Measurements from ENCODE around the gene ANO7. TPM values are rescaled to one million over a fixed set of nuclear protein-coding genes. Genes with fewer than 3 reads are reported as not detected.

The ANO7 gene
- total and polyA plus RNA-seq, 8 donors: 1.3 to 2.8 (median 2.1) TPM

- Histone ChIP-seq H3K9me3 (no peaks in the 10 kb centered on the region), H3K27me3 (no peaks in the 10 kb centered on the region), H3K36me3 (peaks cover 0 to 22% of the 10 kb centered on the region in 2 donors), H3K4me1 (peaks cover 8 to 22% of the 10 kb centered on the region in 2 donors), H3K27ac (peak overlapping the region; percentile 55 to 75), H3K4me3 (peak overlapping the region; percentile 91 to 98)
- intact Hi-C loops (cut with DNase I): no loop called here
- peak; percentile 4 for ATAC-seq
- TF ChIP-seq, protein P1, sequence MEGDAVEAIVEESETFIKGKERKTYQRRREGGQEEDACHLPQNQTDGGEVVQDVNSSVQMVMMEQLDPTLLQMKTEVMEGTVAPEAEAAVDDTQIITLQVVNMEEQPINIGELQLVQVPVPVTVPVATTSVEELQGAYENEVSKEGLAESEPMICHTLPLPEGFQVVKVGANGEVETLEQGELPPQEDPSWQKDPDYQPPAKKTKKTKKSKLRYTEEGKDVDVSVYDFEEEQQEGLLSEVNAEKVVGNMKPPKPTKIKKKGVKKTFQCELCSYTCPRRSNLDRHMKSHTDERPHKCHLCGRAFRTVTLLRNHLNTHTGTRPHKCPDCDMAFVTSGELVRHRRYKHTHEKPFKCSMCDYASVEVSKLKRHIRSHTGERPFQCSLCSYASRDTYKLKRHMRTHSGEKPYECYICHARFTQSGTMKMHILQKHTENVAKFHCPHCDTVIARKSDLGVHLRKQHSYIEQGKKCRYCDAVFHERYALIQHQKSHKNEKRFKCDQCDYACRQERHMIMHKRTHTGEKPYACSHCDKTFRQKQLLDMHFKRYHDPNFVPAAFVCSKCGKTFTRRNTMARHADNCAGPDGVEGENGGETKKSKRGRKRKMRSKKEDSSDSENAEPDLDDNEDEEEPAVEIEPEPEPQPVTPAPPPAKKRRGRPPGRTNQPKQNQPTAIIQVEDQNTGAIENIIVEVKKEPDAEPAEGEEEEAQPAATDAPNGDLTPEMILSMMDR (IDR thresholded peaks at IDR 0.05): no peak
- DNase-seq: peak; percentile 11 to 57 (median 30)
Observed at GRCh38 chr2:241150660-241151530, 37.6 kb upstream of the ANO7 start.

DNA sequence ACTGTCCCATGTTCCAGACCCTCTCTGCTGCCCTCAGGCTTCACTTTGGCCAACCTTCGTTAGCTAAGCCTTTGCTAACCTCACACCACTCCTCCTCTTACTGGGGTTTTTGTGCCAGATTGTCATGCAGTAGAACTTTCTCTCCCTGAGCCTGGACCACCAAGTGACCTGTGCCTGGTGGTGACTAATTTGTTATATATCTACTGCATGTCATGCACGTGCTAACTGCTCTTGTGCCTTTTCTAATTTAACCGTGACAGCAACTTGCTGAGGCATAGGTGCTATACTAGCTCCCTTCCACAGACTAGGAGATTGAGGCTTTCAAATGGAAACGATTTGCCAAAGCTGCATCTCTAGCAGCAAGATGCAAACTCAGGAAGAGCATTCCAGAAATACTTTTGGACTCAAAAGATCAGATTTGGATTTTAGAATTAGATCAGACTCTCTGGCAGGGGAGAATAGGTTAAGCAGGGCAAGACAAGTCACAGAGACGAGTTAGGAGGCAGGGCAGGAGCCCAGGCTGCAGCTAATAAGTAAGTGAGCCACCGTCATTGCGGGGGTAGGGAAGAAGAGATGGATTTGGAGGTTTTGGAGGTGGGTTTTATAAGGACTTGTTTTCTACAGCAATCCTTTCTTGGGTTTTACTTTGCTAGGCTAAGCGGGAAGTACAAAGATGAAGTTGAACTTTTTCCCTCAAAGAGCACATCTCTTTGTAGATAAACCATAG lies 36.4 kb upstream of the ANO7 start:
- Histone ChIP-seq H3K4me1 (peaks cover 8 to 26% of the 10 kb centered on the region in 2 donors), H3K9me3 (no peaks in the 10 kb centered on the region), H3K27me3 (no peaks in the 10 kb centered on the region), H3K36me3 (peaks cover 0 to 23% of the 10 kb centered on the region in 2 donors), H3K27ac (no peak overlapping the region), H3K4me3 (no peak overlapping the region)
- ATAC-seq (no peak), DNase-seq (peak in 1 of 4 donors; percentile 1)
- TF ChIP-seq, protein P1 (IDR thresholded peaks at IDR 0.05): no peak
- intact Hi-C loops (cut with DNase I): no loop called here

- no peaks in the 10 kb centered on the region for H3K9me3 ChIP-seq
- ATAC-seq (no peak), DNase-seq (peak in 1 of 4 donors; percentile 3)
- intact Hi-C loops (cut with DNase I): no loop called here
- peaks cover 8 to 25% of the 10 kb centered on the region in 2 donors for H3K4me1 ChIP-seq
- TF ChIP-seq, protein P1 (IDR thresholded peaks at IDR 0.05): no peak
- H3K27me3 ChIP-seq: no peaks in the 10 kb centered on the region
- peaks cover 0 to 38% of the 10 kb centered on the region in 2 donors for H3K36me3 ChIP-seq
- H3K27ac ChIP-seq: no peak overlapping the region
- H3K4me3 ChIP-seq: no peak overlapping the region
Observed at GRCh38 chr2:241153616-241154015, 34.9 kb upstream of the ANO7 start.

- Histone ChIP-seq H3K4me1 (peaks cover 8 to 22% of the 10 kb centered on the region in 2 donors), H3K36me3 (peaks cover 0 to 51% of the 10 kb centered on the region in 2 donors), H3K9me3 (no peaks in the 10 kb centered on the region), H3K27ac (no peak overlapping the region), H3K27me3 (no peaks in the 10 kb centered on the region), H3K4me3 (no peak overlapping the region)
- TF ChIP-seq, protein P1 (IDR thresholded peaks at IDR 0.05): no peak
- ATAC-seq (no peak), DNase-seq (no peak)
- intact Hi-C loops (cut with DNase I): no loop called here
Observed at GRCh38 chr2:241154915-241155314, 33.6 kb upstream of the ANO7 start.

- no peak overlapping the region for H3K27ac ChIP-seq
- TF ChIP-seq, protein P1 (IDR thresholded peaks at IDR 0.05): no peak
- H3K36me3 ChIP-seq: peaks cover 0 to 59% of the 10 kb centered on the region in 2 donors
- no peak overlapping the region for H3K4me3 ChIP-seq
- H3K9me3 ChIP-seq: no peaks in the 10 kb centered on the region
- no peak for ATAC-seq
- intact Hi-C loops (cut with DNase I): no loop called here
- peaks cover 6 to 18% of the 10 kb centered on the region in 2 donors for H3K4me1 ChIP-seq
- no peaks in the 10 kb centered on the region for H3K27me3 ChIP-seq
- DNase-seq: no peak
Observed at GRCh38 chr2:241155936-241156335, 32.5 kb upstream of the ANO7 start.

Data from left lung (tissue), 10 donors.